PC-9 (cell line): Measurements from ENCODE around the gene ZSCAN9. TPM values are rescaled to one million over a fixed set of nuclear protein-coding genes. Genes with fewer than 3 reads are reported as not detected.
A peak's percentile ranks its signal among the peaks of the same experiment; 100 is the strongest.

ENCODE experiments used
- BruUV-seq: library from RNA; stranded (reverse); fragments of 400-500 nt; replicated peaks from 2 replicates; lab custom pipeline; 2021; lab: Mats Ljungman, UMichigan
- CTCF ChIA-PET: fragments of 300-600 bp; sonication (Branson Sonifier 250); formaldehyde crosslinking; loops from one replicate; lab custom pipeline; 2022; ENCODE audit warnings: antibody characterized with exemption; lab: Charles Lee
- POLR2A ChIA-PET: fragments of 300-600 bp; sonication (Branson Sonifier 250); formaldehyde crosslinking; loops from one replicate; lab custom pipeline; 2022; ENCODE audit warnings: antibody characterized with exemption; ENCODE audit not compliant: unreplicated experiment; lab: Charles Lee
- DNase-seq, 2 experiments: peaks; one replicate each; pipeline versions ENCODE4 v3.0.0 to v3.0.0-alpha.2; 2015 to 2022; ENCODE audit warnings: mixed read lengths in 1 of 2
- H2AFZ ChIP-seq: fragments of 200-600 bp; sonication (generic); 2 replicates; pipeline ENCODE4 v1.8.1; 2017; ENCODE audit warnings: antibody characterized with exemption
- H3F3A ChIP-seq: fragments of 200-600 bp; sonication (generic); 2 replicates; pipeline ENCODE4 v1.8.1; 2017; ENCODE audit warnings: antibody characterized with exemption, mild to moderate bottlenecking, low read depth; ENCODE audit not compliant: insufficient read depth
- H3K27ac ChIP-seq: fragments of 200-600 bp; sonication (generic); 2 replicates; pipeline ENCODE4 v1.6.1; 2016; ENCODE audit warnings: mixed run types
- H3K27me3 ChIP-seq: fragments of 200-600 bp; sonication (generic); 2 replicates; pipeline ENCODE4 v1.6.1; 2016; ENCODE audit warnings: low read depth, mixed run types; ENCODE audit not compliant: insufficient read depth
- H3K36me3 ChIP-seq: fragments of 200-600 bp; sonication (generic); 2 replicates; pipeline ENCODE4 v1.6.1; 2016; ENCODE audit warnings: low read depth, mixed run types
- H3K4me1 ChIP-seq: fragments of 200-600 bp; sonication (generic); replicated peaks from 2 replicates; pipeline ENCODE4 v1.6.1; 2016; ENCODE audit warnings: mixed run types; ENCODE audit not compliant: insufficient read depth
- H3K4me2 ChIP-seq: fragments of 200-600 bp; sonication (generic); 2 replicates; pipeline ENCODE4 v1.6.1; 2017; ENCODE audit warnings: mixed run types
- H3K4me3 ChIP-seq: fragments of 200-600 bp; sonication (generic); 2 replicates; pipeline ENCODE4 v1.6.1; 2016; ENCODE audit warnings: mixed run types
- H3K79me2 ChIP-seq: fragments of 200-600 bp; sonication (generic); 2 replicates; pipeline ENCODE4 v1.6.1; 2017; ENCODE audit warnings: low read depth, mixed run types
- H3K9me2 ChIP-seq: fragments of 200-600 bp; sonication (generic); 2 replicates; pipeline ENCODE4 v1.8.1; 2017; ENCODE audit warnings: mild to moderate bottlenecking; ENCODE audit not compliant: insufficient read depth
- H3K9me3 ChIP-seq: fragments of 200-600 bp; sonication (generic); 2 replicates; pipeline ENCODE4 v1.8.1; 2016; ENCODE audit warnings: low read depth; ENCODE audit not compliant: insufficient read depth
- H4K20me1 ChIP-seq: fragments of 200-600 bp; sonication (generic); 2 replicates; pipeline ENCODE4 v1.8.1; 2017; ENCODE audit not compliant: insufficient read depth
- EZH2 ChIP-seq: fragments of 200-600 bp; sonication (generic); IDR thresholded peaks from 2 replicates; pipeline ENCODE4 v1.8.0; 2017; ENCODE audit warnings: antibody characterized with exemption, low read depth
- intact Hi-C: fragments of 100-400 bp; cut with micrococcal nuclease; formaldehyde crosslinking; loops from one replicate; pipeline ENCODE4 v1.10.0; 2022; ENCODE audit not compliant: unreplicated experiment
- total RNA-seq: library from RNA; stranded (reverse); gene quantifications from 2 replicates; pipeline ENCODE4 v1.2.3, GENCODE V29; 2021
- TF ChIP-seq, protein P1 (sequence below): fragments of 200-600 bp; sonication (generic); conservative IDR thresholded peaks from 2 replicates; pipeline ENCODE4 v1.6.1; 2017; ENCODE audit warnings: mixed run types, antibody characterized with exemption, mild to moderate bottlenecking, moderate library complexity

Gene ZSCAN9
- total RNA-seq, 1 experiment from 2014 or later: 20.4 TPM

DNA sequence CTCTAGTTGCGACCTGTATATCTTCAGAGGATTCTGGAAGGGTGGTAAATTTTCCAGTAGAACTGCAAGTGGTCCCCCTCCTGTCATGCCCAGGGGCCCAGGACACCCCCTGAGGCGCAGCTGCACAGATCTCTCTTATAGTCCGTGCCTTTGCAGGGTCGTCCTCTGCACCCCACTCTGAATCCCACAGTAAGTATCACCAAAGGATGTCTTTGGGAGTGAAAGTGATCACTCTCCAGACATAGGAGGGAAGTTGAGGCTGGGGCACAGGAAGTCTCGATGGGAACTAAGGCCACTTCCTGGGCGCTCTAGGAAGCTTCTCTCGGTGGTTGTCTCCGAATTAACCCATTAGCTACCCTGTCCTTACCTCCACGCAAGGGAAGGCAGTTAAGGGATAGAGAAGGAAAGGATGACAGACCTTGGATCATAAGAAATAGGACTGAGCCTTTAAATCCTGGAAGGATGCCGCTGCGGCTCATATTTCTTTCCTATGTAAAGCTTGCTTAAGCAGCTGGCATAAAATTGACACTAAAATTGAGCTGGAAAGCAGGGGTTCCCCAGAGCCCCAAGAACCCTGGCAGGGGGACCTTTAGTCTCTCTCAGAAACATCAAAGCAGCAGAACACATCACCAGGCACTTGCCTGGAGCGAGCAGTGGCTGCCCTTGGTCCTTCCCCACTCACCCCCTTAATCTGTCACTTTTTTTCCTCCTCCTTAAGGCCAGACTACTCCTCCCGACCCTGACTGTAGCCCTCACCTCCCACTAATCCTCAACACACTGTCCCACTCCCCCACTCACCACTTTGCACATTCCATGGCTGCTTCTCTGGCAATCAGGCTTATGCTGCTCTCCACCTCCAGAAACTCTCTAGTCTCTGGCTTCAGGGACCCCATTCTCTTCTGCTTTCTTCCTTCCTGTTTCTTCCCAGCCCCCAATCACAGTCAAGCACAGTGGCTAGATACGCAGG, 27.2 kb downstream of the ZSCAN9 start, which contains the start of gene ZKSCAN4:
Gene ZKSCAN4, minus strand, starts transcription at position 261 of the 967 bp plus-strand sequence. CDS start 289 bp downstream, outside the sequence.
- H3K9me3 ChIP-seq: 0 out of 2 replicates have a peak, but pooled peaks cover 2% of the 10 kb centered on the region
- POLR2A ChIA-PET: interaction anchor here (0.6 to 1.0 kb wide), 6 partner anchors 14 to 473 kb away, joined by 3 to 6 read pairs (median 3); partner anchors contain the start of genes ZKSCAN8 and ZSCAN26

DNA sequence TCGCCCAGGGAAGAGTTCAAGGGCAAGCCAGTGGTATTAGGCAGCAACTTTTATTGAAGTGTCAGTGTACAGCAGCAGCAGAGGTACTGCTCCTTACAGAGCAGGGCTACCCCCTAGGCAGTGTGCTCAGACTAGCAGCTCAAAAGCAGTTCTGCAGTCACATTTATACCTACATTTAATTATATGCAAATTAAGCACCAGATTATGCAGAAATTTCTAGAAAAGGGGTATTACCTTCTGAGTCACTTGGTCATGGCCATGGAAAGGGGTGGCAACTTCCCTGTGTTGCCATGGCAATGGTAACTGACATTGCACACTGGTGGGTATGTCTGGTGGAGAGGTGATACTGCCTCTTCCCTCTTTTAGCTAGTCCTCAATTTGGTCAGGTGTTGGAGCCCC, 29.0 kb downstream of the ZSCAN9 start:
- POLR2A ChIA-PET: no interaction called here
- Histone ChIP-seq H3K27ac (no peak overlapping the region), H2AFZ (no peak overlapping the region), H3K4me3 (no peak overlapping the region), H3F3A (no peaks in the 10 kb centered on the region), H3K9me3 (0 out of 2 replicates have a peak, but pooled peaks cover 2% of the 10 kb centered on the region), H3K27me3 (no peaks in the 10 kb centered on the region), H3K4me1 (peaks cover 19% of the 10 kb centered on the region), H3K36me3 (no peaks in the 10 kb centered on the region), H3K9me2 (no peaks in the 10 kb centered on the region; the same call in 1 of the 2 replicates), H3K79me2 (peaks cover 17% of the 10 kb centered on the region), H3K4me2 (no peak overlapping the region), H4K20me1 (no peaks in the 10 kb centered on the region)
- CTCF ChIA-PET: no interaction called here
- intact Hi-C loops: no loop called here
- BruUV-seq: no TSS peak
- DNase-seq: no peak
- TF ChIP-seq EZH2: no peak
- TF ChIP-seq, protein P1, sequence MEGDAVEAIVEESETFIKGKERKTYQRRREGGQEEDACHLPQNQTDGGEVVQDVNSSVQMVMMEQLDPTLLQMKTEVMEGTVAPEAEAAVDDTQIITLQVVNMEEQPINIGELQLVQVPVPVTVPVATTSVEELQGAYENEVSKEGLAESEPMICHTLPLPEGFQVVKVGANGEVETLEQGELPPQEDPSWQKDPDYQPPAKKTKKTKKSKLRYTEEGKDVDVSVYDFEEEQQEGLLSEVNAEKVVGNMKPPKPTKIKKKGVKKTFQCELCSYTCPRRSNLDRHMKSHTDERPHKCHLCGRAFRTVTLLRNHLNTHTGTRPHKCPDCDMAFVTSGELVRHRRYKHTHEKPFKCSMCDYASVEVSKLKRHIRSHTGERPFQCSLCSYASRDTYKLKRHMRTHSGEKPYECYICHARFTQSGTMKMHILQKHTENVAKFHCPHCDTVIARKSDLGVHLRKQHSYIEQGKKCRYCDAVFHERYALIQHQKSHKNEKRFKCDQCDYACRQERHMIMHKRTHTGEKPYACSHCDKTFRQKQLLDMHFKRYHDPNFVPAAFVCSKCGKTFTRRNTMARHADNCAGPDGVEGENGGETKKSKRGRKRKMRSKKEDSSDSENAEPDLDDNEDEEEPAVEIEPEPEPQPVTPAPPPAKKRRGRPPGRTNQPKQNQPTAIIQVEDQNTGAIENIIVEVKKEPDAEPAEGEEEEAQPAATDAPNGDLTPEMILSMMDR: no peak

More for the DNA sequence above, 27.2 kb downstream of the ZSCAN9 start, which contains the start of gene ZKSCAN4:
- intact Hi-C loops: loop anchor here (1.0 to 2.0 kb wide), 4 partner anchors 15 to 131 kb away; partner anchors contain the start of genes ZSCAN26 and ZSCAN9
- H3K4me2 ChIP-seq: peak within 1 kb of the TSS; percentile 96
- no peaks in the 10 kb centered on the region for H3K27me3 ChIP-seq
- H3K27ac ChIP-seq: no peak within 1 kb of the TSS
- no peaks in the 10 kb centered on the region for H4K20me1 ChIP-seq
- no TSS peak for BruUV-seq
- H3K36me3 ChIP-seq: no peaks in the 10 kb centered on the region
- peaks cover 17% of the 10 kb centered on the region for H3K79me2 ChIP-seq
- no peaks in the 10 kb centered on the region for H3F3A ChIP-seq
- H3K4me1 ChIP-seq: peaks cover 19% of the 10 kb centered on the region
- H2AFZ ChIP-seq: peak within 1 kb of the TSS; percentile 99
- peak within 1 kb of the TSS; percentile 99 for H3K4me3 ChIP-seq
- peak; percentile 73 to 76 for DNase-seq
- no peak for TF ChIP-seq EZH2
- TF ChIP-seq, protein P1: no peak
- CTCF ChIA-PET: interaction anchor here (0.7 to 1.0 kb wide), 2 partner anchors 104 to 131 kb away, joined by 3 read pairs; no protein-coding TSS in a partner anchor
- H3K9me2 ChIP-seq: no peaks in the 10 kb centered on the region; the same call in 1 of the 2 replicates

DNA sequence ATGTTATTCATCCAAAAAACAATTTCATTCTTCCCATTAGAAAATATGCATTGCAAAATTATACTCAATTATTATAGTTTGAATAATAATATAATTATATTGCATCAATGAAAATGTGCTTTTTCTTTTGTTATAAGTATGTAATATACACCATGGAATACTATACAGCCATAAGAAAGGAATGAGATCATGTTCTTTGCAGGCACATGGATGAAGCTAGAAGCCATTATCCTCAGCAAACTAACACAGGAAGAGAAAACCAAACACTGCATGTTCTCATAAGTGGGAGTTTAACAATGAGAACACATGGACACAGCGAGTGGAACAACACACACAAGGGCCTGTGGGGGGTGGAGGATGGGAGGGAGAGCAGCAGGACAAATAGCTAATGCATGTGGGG, 32.0 kb downstream of the ZSCAN9 start:
- TF ChIP-seq, protein P1: no peak
- no peak for TF ChIP-seq EZH2
- no peak overlapping the region for H3K4me3 ChIP-seq

More for the DNA sequence above, 32.0 kb downstream of the ZSCAN9 start:
- no peak overlapping the region for H2AFZ ChIP-seq
- H3F3A ChIP-seq: no peaks in the 10 kb centered on the region
- ChIA-PET POLR2A (no interaction called here), CTCF (no interaction called here)
- no peaks in the 10 kb centered on the region; the same call in 1 of the 2 replicates for H3K9me2 ChIP-seq
- no peak overlapping the region for H3K27ac ChIP-seq
- BruUV-seq: no TSS peak
- H3K4me2 ChIP-seq: no peak overlapping the region
- H3K9me3 ChIP-seq: 0 out of 2 replicates have a peak, but pooled peaks cover 2% of the 10 kb centered on the region
- H3K36me3 ChIP-seq: no peaks in the 10 kb centered on the region
- no peaks in the 10 kb centered on the region for H4K20me1 ChIP-seq
- no peaks in the 10 kb centered on the region for H3K27me3 ChIP-seq
- intact Hi-C loops: no loop called here
- no peak for DNase-seq
- no peaks in the 10 kb centered on the region for H3K79me2 ChIP-seq
- H3K4me1 ChIP-seq: peaks cover 12% of the 10 kb centered on the region
